SJCRH30 (cell line): ENCODE results near the gene SCD. TPM values are rescaled to one million over a fixed set of nuclear protein-coding genes. Genes with fewer than 3 reads are reported as not detected.

Source experiments
- DNase-seq, 2 experiments: peaks; one replicate each; pipeline ENCODE4 v3.0.0-alpha.2; 2015 to 2020
- H3K27ac ChIP-seq: fragments of 250-450 bp; sonication (Bioruptor Pico); 2 replicates; pipeline ENCODE4 v1.5.1; 2020; ENCODE audit warnings: mild to moderate bottlenecking, moderate library complexity
- H3K27me3 ChIP-seq: fragments of 250-450 bp; sonication (Bioruptor Pico); 2 replicates; pipeline ENCODE4 v1.5.1; 2020; ENCODE audit warnings: mild to moderate bottlenecking, moderate library complexity
- H3K36me3 ChIP-seq: fragments of 250-450 bp; sonication (Bioruptor Pico); 2 replicates; pipeline ENCODE4 v1.5.1; 2020; ENCODE audit warnings: mild to moderate bottlenecking, moderate library complexity
- H3K4me1 ChIP-seq: fragments of 250-450 bp; sonication (Bioruptor Pico); 2 replicates; pipeline ENCODE4 v1.5.1; 2020; ENCODE audit warnings: mild to moderate bottlenecking, moderate library complexity
- H3K4me3 ChIP-seq: fragments of 250-450 bp; sonication (Bioruptor Pico); 2 replicates; pipeline ENCODE4 v1.5.1; 2020; ENCODE audit warnings: mild to moderate bottlenecking, moderate library complexity
- H3K9me3 ChIP-seq: fragments of 250-450 bp; sonication (Bioruptor Pico); replicated peaks from 2 replicates; pipeline ENCODE4 v1.5.1; 2020; ENCODE audit warnings: mild to moderate bottlenecking, moderate library complexity
- total RNA-seq: library from RNA; depleted of rRNA; stranded (reverse); fragments of >200 nt; shearing (Covaris generic); gene quantifications from 2 replicates; pipeline ENCODE4 v1.2.3, GENCODE V29; 2014; rRNA removed

Gene SCD
- total RNA-seq, 1 experiment from 2014 or later = 427 TPM

- no peaks in the 10 kb centered on the region for H3K4me1 ChIP-seq
- H3K27ac ChIP-seq = no peak overlapping the region
- H3K27me3 ChIP-seq = no peaks in the 10 kb centered on the region
- no peaks in the 10 kb centered on the region for H3K9me3 ChIP-seq
- DNase-seq = no peak
- no peak overlapping the region for H3K4me3 ChIP-seq
- no peaks in the 10 kb centered on the region for H3K36me3 ChIP-seq
Measured at GRCh38 chr10:100380400-100380799, 33.4 kb downstream of the SCD start.

GRCh38 chr10:100382553-100382952 lies 35.5 kb downstream of the SCD start:
- Histone ChIP-seq H3K4me3 (no peak overlapping the region), H3K27me3 (no peaks in the 10 kb centered on the region), H3K9me3 (no peaks in the 10 kb centered on the region), H3K27ac (no peak overlapping the region), H3K36me3 (no peaks in the 10 kb centered on the region), H3K4me1 (no peaks in the 10 kb centered on the region)
- DNase-seq = no peak

- Histone ChIP-seq H3K9me3 (no peaks in the 10 kb centered on the region), H3K36me3 (no peaks in the 10 kb centered on the region), H3K27me3 (no peaks in the 10 kb centered on the region), H3K4me1 (no peaks in the 10 kb centered on the region), H3K4me3 (no peak overlapping the region), H3K27ac (no peak overlapping the region)
- DNase-seq = no peak
Measured at GRCh38 chr10:100383251-100383650, 36.2 kb downstream of the SCD start.

DNA sequence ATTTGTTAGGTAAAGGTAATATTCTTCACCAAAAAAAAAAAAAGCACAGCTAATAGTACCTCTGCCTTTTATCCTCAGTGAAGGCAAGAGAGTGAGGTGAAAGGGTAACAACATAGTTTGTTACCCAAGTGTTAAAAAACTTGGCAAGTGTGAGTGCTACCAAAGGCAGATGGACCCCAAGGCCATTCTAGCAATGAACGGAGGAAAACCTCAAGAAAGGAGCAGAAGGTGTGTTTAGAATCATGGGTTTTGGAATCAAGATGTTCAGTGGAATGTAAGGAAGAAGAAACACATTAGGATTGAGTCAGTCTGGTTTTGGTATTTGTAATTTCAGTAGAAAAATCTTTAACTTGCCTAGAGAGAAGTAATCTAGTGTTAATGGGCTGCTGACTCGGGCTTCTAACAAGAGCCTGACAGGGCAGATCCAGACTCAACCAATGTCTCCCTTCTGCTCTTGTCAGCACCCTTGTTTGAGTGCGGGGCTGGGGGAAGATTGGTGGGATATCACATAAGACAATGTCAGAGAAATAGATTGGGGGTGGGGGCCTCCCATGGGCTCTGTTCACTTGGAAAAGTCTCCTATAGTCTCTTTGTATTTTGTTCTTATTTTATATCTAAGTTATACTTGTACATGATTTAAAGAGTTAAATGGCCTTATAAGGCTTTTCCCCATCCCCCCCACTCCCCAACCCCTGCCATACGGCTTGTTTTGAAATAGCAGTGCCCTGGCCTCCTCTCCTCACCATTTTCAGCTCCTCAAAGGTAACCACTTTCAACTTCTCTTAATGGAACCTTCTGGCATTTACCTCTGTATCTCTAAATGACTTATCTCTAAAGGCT lies 44.4 kb downstream of the SCD start:
- no peak for DNase-seq
- Histone ChIP-seq H3K4me1 (no peaks in the 10 kb centered on the region), H3K4me3 (no peak overlapping the region), H3K9me3 (no peaks in the 10 kb centered on the region), H3K36me3 (no peaks in the 10 kb centered on the region), H3K27ac (no peak overlapping the region), H3K27me3 (no peaks in the 10 kb centered on the region)

DNA sequence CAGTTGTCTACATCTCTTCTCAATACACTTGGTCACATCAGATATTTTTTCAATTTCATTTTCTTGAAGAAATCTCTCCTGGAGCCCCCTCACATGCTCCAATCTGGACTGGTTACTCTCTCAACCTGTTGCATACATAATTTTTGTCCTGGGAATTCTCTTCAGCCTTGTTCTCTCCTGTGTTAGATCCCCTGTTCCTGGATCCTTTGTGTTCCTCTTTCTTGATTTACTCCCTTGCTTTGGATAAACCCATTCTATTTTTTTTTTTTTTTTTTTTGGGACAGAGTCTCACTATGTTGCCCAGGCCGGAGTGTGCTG lies 45.6 kb downstream of the SCD start:
- Histone ChIP-seq H3K27me3 (no peaks in the 10 kb centered on the region), H3K36me3 (no peaks in the 10 kb centered on the region), H3K4me1 (no peaks in the 10 kb centered on the region), H3K27ac (no peak overlapping the region), H3K4me3 (no peak overlapping the region), H3K9me3 (no peaks in the 10 kb centered on the region)
- no peak for DNase-seq

DNA sequence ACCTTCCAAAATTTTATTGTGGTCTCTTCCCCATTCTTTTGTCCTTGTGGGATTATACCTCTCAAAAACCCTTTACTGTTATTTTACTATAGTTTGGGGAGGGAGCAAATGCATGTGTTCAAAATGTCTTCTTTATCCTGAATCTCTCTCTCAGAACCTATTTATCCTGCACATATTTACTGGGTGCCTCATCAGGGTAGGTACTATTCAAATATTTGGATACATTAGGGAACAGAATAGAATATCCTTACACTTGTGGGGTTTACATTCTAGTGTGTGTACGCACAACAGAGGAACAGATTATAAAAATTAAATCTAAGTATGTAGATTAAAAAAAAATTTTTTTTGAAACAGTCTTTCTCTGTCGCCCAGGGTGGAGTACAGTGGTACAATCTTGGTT lies 48.6 kb downstream of the SCD start:
- DNase-seq = no peak
- no peaks in the 10 kb centered on the region for H3K9me3 ChIP-seq
- no peaks in the 10 kb centered on the region for H3K27me3 ChIP-seq
- no peaks in the 10 kb centered on the region for H3K4me1 ChIP-seq
- no peak overlapping the region for H3K4me3 ChIP-seq
- no peaks in the 10 kb centered on the region for H3K36me3 ChIP-seq
- no peak overlapping the region for H3K27ac ChIP-seq

GRCh38 chr10:100396605-100397004 lies 49.6 kb downstream of the SCD start:
- Histone ChIP-seq H3K36me3 (no peaks in the 10 kb centered on the region), H3K4me3 (no peak overlapping the region), H3K9me3 (no peaks in the 10 kb centered on the region), H3K27me3 (no peaks in the 10 kb centered on the region), H3K27ac (no peak overlapping the region), H3K4me1 (no peaks in the 10 kb centered on the region)
- no peak for DNase-seq

DNA sequence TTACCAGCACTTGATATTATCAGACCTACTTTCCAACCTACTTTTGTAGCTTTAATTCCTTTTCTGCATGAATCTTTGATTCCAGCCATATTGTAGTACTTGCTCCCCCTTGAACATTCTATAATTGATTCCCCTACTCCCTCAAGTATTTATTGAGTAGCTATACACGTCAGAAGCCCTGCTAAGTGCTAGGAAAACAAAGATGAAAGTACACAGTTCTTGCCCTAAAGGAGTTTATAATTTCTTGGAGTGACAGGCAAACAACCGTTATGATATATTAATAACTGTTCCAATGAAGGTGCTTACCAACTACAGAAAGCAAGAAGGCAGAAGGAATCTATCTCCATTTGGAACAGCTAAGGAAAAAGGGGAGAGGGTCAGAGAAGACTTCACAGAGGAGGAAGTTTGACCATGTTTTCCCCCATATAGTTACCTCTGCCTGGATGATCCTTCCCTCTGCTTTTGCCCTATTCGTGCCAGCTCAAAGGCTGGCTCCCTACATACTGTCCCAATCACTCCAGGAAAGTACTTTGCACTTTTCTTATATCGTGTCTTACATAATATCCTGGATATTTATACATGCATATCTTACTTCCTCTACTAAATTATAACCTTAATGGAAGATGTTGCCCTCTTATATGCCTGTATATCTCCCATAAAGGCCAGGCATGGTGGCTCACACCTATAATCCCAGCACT lies 54.7 kb downstream of the SCD start:
- no peaks in the 10 kb centered on the region for H3K36me3 ChIP-seq
- no peak for DNase-seq
- no peak overlapping the region for H3K4me3 ChIP-seq
- H3K27ac ChIP-seq = no peak overlapping the region
- H3K4me1 ChIP-seq = no peaks in the 10 kb centered on the region
- no peaks in the 10 kb centered on the region; the same call in 1 of the 2 replicates for H3K27me3 ChIP-seq
- no peaks in the 10 kb centered on the region for H3K9me3 ChIP-seq

- no peak for DNase-seq
- Histone ChIP-seq H3K36me3 (no peaks in the 10 kb centered on the region), H3K27ac (no peak overlapping the region), H3K9me3 (no peaks in the 10 kb centered on the region), H3K4me1 (no peaks in the 10 kb centered on the region), H3K27me3 (no peaks in the 10 kb centered on the region; the same call in 1 of the 2 replicates), H3K4me3 (no peak overlapping the region)
Measured at GRCh38 chr10:100403734-100404133, 56.7 kb downstream of the SCD start.

DNA sequence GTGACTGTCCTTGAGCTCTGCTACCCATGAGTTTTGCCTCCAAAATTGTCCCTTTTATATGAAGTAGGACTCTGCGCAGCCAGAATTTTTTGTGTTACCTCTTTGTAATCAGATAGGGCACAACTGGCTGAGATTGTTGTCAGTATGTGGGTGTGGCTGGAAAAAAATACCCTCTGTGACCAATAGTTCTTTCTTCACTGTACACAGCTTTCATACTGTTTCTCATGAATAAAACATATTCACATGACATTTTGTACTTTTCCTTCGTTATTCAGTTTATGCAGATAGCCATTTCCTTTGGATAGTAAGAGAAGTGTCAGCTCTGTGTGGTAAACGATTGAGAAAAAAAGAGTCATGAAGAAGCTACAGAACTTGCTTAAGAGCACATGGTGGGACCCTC lies 66.1 kb downstream of the SCD start:
- Histone ChIP-seq H3K4me3 (no peak overlapping the region), H3K27me3 (no peaks in the 10 kb centered on the region), H3K27ac (no peak overlapping the region), H3K4me1 (peaks cover 4% of the 10 kb centered on the region; the same call in 1 of the 2 replicates), H3K9me3 (no peaks in the 10 kb centered on the region; the same call in 1 of the 2 replicates), H3K36me3 (no peaks in the 10 kb centered on the region)
- DNase-seq = peak in 1 of 2 experiments; percentile 17

Other genes starting within 250 kb of the SCD start
- gene ERLIN1, start 161.2 kb upstream of the SCD start, total RNA-seq = 43.2 and 43.6 TPM in 2 replicates
- 19.2 and 21.7 TPM in 2 replicates for gene CHUK, start 117.6 kb upstream of the SCD start, total RNA-seq
- 51.7 and 57.2 TPM in 2 replicates for gene CWF19L1, start 79.6 kb upstream of the SCD start, total RNA-seq
- gene BLOC1S2, start 60.6 kb upstream of the SCD start, total RNA-seq = 55.5 and 59.7 TPM in 2 replicates
- gene PKD2L1, start 17.0 kb upstream of the SCD start, total RNA-seq = not detected in 2 replicates
- not detected in 2 replicates for gene WNT8B, start 115.8 kb downstream of the SCD start, total RNA-seq
- gene SEC31B, start 172.6 kb downstream of the SCD start, total RNA-seq = 2.2 and 4.6 TPM in 2 replicates
- gene NDUFB8, start 182.6 kb downstream of the SCD start, total RNA-seq = 293 and 330 TPM in 2 replicates
- gene HIF1AN, start 188.7 kb downstream of the SCD start, total RNA-seq = 18.1 and 25.1 TPM in 2 replicates